Right renal pelvis (tissue), 4 donors: Measurements from ENCODE around the gene PIGV. TPM values are rescaled to one million over a fixed set of nuclear protein-coding genes. Genes with fewer than 3 reads are reported as not detected.

ENCODE experiments used
- DNase-seq, 4 donors: peaks; one replicate each; pipeline ENCODE4 v3.0.0-alpha.2; 2013; ENCODE audit warnings: low read depth in 4 of 4, low spot score in 3 of 4, missing footprints in 1 of 4
- polyA plus RNA-seq, 4 donors: library from polyadenylated mRNA; unstranded; fragments of 120-200 nt; gene quantifications; one replicate each; pipeline ENCODE4 v1.2.1, GENCODE V29; 2013; ENCODE audit not compliant: insufficient read length in 4 of 4

PIGV gene
- polyA plus RNA-seq, 4 donors, result 18.1 to 19.1 (median 18.5) TPM

DNA sequence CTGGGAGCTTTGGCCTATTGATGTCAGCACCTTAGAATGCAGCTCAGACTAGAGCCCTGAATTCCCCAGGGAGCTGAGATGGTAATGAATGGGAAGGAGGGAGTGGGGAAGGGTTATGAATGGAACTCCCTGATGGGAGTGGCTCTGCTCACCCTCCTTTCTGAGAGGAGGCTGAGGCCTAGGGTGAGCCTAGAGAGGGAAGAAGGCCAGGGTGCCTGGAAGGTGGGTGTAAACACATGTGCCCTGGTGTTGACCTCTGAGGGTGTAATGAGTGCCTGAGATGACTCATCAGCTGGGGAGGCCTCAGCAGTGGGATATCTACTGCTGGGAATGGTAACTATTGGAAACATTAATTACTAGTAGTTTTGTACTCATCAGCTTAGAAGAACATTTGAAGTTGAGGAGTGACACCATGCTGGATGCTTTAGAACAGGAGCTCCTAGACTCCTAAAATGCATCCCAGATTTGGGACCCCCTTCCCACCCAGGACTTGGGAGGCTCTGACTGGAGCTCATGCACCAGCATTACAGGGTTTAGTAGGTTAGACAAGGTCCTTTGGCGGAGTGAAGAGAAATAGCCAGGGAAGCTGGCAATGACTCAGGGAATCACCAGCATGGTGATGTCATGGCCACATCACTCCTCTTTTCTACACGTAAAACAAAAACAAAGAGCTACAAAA lies 16.0 kb upstream of the PIGV start:
- DNase-seq, result no peak

DNA sequence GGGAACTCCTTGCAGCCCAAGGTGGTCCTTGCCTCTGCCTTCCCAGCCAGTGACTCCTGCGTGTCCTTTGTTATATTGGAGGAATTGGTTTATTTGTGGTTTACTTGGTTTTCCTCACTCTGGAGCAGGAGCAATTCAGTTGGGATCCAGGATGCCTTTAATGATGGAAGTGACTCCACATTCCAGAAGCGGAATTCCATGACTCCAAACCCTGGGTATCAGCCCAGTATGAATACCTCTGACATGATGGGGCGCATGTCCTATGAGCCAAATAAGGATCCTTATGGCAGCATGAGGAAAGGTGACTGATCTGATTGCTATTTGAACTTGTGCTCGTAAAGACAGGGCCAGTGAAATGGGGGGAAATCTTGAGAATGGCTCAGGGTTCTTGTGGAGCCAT lies 15.1 kb upstream of the PIGV start:
- DNase-seq, result no peak

DNA sequence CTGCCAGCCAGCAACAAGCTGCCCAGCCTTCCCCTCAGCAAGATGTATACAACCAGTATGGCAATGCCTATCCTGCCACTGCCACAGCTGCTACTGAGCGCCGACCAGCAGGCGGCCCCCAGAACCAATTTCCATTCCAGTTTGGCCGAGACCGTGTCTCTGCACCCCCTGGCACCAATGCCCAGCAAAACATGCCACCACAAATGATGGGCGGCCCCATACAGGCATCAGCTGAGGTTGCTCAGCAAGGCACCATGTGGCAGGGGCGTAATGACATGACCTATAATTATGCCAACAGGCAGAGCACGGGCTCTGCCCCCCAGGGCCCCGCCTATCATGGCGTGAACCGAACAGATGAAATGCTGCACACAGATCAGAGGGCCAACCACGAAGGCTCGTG lies 13.3 kb upstream of the PIGV start:
- no peak for DNase-seq

DNA sequence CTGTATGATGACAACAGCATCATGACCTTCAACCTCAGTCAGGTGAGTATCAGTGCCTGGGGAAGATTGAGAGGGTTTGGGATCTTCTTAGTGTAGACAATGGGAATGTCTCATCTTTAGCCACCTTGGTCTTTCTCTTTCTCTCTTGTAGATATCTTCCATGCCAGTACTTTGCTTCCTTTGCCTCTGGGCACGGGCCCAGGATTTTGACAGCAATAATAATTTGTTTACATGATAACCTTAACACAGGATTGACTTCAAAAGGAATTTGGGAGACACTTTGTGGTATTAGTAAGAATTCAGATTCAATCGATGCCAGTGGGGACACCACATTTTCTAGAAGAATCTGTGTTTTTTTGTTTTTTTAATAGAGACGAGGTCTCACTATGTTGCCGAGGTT lies 12.1 kb upstream of the PIGV start:
- no peak for DNase-seq

DNA sequence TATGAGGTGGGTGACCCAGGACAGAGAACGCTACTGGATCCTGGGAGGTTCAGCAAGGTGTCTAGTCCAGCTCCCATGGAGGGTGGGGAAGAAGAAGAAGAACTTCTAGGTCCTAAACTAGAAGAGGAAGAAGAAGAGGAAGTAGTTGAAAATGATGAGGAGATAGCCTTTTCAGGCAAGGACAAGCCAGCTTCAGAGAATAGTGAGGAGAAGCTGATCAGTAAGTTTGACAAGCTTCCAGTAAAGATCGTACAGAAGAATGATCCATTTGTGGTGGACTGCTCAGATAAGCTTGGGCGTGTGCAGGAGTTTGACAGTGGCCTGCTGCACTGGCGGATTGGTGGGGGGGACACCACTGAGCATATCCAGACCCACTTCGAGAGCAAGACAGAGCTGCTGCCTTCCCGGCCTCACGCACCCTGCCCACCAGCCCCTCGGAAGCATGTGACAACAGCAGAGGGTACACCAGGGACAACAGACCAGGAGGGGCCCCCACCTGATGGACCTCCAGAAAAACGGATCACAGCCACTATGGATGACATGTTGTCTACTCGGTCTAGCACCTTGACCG lies 8.6 kb upstream of the PIGV start:
- DNase-seq, result no peak

DNA sequence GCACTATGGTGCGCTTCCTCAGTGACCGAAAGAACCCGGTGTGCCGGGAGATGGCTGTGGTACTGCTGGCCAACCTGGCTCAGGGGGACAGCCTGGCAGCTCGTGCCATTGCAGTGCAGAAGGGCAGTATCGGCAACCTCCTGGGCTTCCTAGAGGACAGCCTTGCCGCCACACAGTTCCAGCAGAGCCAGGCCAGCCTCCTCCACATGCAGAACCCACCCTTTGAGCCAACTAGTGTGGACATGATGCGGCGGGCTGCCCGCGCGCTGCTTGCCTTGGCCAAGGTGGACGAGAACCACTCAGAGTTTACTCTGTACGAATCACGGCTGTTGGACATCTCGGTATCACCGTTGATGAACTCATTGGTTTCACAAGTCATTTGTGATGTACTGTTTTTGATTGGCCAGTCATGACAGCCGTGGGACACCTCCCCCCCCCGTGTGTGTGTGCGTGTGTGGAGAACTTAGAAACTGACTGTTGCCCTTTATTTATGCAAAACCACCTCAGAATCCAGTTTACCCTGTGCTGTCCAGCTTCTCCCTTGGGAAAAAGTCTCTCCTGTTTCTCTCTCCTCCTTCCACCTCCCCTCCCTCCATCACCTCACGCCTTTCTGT lies 7.3 kb upstream of the PIGV start:
- DNase-seq, result no peak

DNA sequence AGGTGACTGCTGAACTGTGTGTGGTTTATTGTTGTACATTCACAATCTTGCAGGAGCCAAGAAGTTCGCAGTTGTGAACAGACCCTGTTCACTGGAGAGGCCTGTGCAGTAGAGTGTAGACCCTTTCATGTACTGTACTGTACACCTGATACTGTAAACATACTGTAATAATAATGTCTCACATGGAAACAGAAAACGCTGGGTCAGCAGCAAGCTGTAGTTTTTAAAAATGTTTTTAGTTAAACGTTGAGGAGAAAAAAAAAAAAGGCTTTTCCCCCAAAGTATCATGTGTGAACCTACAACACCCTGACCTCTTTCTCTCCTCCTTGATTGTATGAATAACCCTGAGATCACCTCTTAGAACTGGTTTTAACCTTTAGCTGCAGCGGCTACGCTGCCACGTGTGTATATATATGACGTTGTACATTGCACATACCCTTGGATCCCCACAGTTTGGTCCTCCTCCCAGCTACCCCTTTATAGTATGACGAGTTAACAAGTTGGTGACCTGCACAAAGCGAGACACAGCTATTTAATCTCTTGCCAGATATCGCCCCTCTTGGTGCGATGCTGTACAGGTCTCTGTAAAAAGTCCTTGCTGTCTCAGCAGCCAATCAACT lies 6.4 kb upstream of the PIGV start:
- no peak for DNase-seq

DNA sequence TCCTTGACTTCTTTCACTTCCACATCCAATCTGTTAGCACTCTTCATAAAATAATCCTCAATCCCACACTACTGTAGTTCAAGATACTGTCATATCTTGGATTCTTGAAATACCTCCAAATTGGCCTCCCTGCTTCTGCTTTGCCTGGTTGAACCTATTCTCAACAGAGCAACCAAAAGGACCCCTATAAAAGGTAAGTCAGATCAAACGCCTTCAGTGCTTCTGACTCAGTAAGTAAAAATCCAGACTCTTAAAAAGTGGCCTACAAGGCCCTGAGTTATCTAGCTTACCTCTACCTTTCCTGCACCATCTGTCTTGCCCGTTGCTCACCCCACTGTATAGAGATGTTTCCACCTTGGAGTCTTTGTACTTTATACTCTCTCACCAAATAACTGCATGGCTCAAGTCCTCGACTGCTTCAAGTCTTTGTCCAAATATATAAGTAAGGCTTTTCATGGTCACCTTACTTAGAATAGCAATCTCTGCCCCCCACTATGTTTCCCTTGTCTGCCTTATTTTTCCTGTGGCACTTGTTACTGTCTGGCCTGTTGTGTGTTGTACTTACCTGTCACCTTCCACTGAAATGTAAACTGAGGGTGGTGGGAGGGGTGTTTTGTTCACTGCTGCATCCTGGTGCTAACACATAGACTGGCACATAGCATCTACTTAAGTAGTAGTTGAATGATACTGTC lies 5.1 kb upstream of the PIGV start:
- DNase-seq, result no peak

DNA sequence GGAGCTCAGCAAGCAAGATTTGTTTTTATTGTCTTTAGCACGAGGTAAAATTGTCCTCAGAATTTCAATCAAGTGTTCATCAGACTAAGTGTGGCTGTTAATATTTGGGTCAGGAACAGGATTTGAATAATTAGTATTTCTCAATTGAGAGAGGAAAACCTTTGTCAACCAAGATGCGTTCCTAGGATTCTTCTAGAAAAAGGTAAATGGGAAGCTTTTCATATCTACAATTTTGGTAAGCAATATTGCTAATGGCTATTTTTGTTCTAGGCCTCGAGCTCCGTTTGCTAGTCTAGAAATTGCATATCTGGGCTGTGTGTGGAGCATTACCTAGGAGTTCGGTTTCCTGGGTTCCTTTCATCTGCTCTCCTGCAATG lies 4.1 kb upstream of the PIGV start:
- DNase-seq, result no peak

DNA sequence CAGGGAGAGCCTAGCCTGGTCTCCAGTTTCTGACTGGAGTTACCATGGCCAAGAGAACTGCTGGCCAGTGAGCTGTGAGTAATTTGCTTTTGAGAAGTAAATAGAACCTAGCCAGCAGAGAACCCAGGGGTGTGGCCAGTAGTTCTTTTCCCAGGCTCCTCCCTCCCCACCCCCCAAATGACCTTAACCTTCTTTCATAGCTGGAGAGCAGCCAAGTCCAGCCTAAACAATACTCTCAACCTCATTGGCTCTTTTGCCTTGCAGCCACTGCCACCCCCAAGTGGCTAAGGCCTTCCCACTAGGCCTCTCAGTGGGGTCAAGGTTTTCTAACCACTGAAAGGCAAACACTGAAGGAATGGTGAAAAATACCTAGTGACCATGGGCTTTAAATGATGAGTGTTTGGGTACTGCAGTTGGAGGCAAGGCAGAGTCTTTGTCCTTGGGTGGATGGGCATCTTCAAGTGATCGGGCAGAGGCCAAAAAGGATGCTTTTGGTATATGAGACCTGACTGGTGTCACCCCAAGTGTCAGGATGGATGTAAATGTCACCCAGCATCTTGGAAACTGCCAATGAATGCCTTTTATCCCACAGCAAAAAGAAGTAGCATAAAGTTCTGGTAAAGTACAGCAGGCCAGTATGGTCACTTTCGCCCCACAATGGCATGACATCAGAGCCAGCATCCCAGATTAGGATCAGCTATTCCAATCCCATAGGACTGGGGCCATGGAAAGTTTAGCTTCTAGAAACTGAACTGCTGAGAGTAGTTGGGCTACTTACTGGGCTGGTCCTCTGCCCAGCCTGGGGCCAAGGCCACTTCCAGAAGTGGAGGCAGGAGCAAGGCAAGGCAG lies 3.5 kb upstream of the PIGV start:
- DNase-seq, result no peak

DNA sequence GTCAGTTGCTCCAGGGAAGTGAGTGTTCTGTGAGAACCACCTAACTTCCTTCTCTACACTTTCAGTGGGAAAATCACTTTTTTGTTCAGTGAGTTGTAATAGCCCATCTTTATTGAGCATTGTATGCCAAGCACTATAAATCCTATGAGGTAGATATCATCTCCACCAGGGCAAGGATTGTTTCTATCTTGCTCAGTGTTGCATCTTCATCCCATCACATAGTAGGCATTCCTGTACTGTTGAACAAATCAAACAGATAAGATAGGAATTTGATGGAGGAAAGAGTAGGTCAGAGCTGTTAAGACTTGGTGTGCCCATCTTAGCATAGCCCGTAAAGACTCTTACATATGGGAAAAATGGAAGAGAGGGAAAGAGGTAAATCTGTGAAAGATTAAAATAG lies 2.9 kb upstream of the PIGV start:
- DNase-seq, result no peak

DNA sequence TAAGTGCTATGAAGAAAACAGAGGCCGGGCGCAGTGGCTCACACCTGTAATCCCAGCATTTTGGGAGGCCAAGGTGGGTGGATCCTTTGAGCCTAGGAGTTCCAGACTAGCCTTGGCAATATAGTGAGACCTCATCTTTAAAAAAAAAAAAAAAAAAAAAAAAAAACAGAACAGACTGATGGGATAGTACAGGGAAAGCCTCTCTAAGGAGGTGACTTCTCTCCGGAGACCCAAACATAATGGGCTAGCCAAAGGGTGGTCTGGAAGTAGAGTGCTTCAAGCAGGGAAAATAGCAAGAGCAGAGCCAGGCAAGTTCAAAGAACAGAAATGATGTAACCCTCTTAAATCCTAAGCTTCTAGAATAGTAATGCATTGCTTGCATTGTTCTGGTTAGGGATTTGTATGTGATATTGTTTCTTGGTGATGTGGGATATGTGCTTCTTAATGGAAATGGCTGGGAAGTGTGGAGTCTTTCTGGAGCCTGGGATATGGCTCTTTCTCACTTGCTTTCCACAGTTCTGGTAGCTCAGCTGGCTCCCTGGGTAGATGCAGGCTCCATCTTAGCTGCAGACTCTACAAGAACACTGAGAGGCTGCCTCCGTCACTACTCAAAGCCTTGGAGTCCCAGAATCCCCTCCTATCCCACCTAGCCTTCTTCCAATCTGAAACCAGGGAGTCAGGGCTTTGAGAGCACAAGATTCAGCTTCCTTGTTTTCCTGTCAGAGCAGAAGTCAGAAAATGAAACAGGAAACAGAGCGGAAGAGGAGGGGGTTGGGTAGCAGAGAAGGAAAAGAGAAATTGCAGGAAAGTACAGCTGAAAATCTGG lies 1.9 kb upstream of the PIGV start:
- DNase-seq, result no peak

DNA sequence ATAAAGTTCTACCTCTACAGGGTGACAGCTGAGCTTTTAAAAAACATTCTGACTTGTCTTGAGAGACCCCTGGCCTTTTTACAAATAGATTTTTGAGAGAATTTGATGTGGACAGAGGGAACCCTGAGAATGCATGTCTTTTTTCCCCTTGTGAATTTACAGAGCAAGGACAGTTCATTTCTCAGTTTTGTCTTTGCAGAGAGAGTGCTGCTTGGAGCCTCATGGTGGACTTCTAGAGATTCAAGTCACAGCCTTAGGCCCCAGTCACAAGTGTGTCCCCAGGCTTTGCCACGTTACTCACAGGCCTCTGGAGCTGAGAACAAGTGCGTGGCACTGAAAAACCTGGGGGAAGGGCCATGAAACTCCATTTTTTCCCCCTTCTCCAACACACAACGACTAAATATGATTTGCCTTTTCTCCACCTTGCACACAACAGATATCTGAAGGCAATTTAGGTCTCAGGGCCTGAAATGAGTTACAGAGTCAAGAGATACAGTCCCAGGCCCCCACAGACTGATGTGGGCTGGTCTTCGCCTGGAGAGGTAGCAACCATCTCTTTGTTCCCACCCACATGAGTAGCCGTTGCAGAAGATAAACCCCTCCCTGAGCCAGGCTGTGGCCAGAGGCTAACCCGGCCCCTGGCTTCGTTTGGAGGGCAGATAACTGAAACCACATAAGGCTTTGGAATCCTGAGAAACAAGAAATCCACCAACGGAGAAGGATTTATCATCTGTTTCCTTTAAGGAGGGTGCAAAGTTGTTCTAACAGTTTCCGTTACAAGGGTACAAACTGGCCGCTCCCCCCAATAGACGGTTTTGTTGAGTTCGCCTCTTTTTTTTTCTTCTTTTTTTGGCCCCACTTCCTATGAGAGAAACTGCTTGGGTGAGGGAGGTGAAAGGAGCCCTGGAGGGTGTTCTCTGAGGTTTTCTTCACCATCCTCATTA lies 1.0 kb upstream of the PIGV start:
- DNase-seq, result no peak

DNA sequence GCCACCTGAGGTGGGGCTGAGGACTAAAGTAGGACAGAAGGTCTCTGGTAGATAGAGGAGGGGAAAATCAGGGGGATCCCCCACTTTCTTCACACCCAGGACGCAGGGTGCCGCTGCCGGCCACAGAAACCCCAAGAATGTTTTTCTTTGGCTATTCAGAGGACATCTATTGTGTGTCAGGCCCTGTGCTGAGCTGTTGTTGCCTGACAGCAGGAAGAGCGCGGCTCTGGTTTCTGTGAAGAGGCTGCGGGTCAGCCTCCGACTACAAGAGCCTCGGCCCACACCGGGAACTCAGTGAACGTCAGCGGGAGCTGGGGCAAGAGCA lies 407 bp upstream of the PIGV start:
- no peak for DNase-seq

DNA sequence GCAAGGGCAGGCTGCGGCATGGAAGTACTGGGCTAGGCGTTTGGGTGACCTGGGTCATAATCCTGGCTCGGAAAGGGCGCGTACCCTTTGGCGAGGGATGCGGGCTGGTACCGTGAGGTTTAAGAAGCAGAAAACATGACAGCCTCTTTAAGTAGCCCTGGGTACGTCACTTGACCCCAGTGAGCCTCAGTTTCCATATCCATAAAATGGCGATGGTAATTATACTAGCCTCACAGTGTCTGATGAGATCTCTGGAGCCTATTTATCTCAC lies 700 bp downstream of the PIGV start:
- no peak for DNase-seq

DNA sequence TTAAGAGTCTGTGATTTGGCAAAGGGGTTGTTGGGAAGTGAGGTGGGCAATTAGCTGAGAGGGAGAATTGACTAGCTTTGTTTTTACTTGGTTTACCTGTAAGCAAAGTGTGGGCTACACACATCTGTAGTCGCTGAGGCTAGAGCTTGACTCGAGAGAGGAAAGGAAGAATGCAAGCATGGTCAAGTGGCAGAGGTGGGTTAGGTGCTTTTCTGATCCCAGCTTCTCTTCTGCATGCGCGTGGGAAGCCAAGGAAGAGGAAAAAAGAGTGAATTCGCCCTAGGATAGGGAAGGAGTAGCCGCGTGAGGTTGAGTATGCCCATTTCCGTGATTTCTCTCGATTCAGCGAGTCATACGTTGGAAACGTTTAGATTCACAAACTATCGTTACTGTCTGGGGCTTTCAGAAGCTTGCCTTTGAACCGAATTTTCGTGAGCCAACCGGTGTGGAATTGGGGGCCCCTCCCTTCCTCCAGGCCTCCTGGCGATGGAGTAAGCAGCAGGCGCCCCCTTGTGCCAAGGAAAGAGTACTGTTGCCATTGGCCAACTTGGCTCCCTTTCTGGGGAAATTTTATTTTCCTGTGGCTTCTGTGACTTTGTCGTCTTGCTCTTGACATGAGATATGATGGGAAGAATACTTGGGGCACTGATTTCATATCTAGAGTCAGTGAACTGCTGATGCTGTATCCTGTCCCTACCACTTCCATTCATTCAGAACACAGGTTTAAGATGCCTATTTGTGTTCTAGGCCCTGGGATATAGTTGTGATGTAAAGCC lies 1.3 kb downstream of the PIGV start:
- DNase-seq, result peak in 2 of 4 donors; percentile 78 to 82

DNA sequence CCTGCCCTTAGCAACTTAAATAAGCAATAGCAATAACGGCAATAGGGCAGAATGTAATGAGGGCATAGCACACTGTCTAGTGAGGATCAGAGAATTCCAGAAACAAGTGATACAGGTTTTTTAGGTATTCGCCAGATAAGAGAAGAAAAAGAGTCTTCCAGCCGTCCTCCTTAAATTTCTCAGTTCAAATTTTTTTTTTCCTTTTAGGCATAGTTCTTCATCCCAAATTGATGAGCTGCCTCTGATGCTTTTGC lies 1.8 kb downstream of the PIGV start:
- DNase-seq, result no peak

DNA sequence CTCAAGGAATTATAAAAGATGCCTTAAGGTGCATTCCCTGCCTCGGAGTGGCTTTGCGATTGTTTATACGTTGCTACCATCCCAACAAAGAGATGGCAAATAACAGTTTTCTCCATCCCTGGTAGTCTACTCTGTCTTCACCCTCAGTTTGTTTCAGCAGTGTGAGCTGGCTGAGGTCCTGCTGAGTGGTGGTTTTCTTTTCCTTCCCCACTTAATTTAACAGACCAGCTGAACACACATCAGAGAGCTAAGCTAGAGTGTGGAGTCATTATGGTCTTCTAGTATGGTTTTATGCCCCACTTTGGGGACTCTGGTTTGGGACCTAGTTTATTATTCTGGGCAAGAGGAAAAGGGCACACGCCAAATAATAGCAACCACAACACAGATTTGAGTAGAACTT lies 2.2 kb downstream of the PIGV start:
- DNase-seq, result no peak

DNA sequence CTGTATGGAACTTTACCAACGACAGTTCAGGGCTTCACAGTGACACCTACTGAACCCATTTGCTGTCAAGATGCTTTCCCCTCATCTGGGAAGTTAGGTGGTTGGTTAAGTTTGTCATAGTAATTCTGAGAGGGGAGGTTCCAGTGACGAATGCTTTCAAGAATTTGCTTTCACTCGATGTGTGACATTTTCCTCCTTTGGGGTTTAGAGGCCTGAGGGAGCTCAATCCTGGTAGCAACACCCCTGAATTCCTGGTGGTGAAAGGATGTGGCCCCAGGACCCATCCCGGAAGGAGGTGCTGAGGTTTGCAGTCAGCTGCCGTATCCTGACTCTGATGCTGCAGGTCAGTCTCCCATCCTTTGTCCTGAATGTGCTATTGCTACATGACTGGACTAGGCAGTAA lies 2.8 kb downstream of the PIGV start:
- no peak for DNase-seq
